ENCODE data around the gene LRRC27. TPM values are rescaled to one million over a fixed set of nuclear protein-coding genes. Genes with fewer than 3 reads are reported as not detected.

The LRRC27 gene
- total and polyA plus RNA-seq, 2 donors (not counting 1 experiment from before 2014, with no cell fraction given): 23.6 to 25.6 TPM

DNA sequence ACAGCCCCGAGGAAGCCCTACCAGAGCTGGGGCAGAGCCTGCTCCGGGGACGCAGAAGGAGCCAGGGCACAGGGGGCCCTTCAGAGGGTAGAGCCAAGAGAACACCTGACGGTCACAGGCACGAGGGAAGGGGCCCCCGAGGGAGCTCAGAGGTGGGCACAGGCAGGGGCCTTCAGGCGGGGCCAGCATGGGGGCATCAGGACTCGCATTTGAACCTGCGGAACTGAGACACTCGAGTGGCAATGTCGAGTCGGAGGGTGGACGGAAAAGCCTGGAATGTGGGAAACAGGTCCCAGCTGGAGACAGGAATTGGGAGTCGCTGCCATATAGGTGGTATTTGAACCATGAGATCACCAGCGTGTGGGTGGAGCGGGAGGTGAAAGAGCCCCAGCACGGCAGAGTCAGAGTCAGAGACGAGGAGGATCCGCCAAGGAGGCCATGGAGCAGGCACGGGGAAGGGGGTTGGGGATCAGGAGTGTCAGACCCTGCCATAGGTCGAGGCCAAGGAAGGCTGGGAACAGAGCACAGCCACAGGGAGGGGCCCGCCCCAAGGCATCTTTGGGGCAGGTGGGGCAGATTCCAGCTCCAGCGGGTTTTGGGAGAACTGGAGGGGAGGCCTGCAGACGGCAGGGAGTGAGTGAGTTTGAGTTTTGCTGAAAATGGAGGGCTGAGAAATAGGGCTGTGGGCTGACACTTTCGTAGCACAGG is 38.0 kb upstream of the LRRC27 start:
- Mint-ChIP-seq H3K27ac (no peak overlapping the region), H3K4me1 (peaks cover 6% of the 10 kb centered on the region), H3K4me3 (no peak overlapping the region), H3K27me3 (peaks cover 18% of the 10 kb centered on the region), H3K9me3 (ENCODE audit: insufficient read depth) (no peaks in the 10 kb centered on the region)
- DNase-seq (no peak), ATAC-seq (ENCODE audit: low read depth) (no peak)
- no peaks in the 10 kb centered on the region for H3K36me3 ChIP-seq (replicated peaks in 1 of 2; ENCODE audit: control extremely low read depth in 1 of 2, control insufficient read depth in 1 of 2, extremely low read depth in 1 of 2, insufficient read depth in 2 of 2, low read length in 1 of 2)
- H3K27me3 ChIP-seq (replicated peaks in 1 of 4; ENCODE audit: control extremely low read depth in 1 of 4, control insufficient read depth in 3 of 4, insufficient read depth in 4 of 4, low read length in 3 of 4): peaks cover 0 to 14% (median 1%) of the 10 kb centered on the region in 4 experiments
- H4K20me1 ChIP-seq (ENCODE audit: control insufficient read depth, insufficient read depth, low read length, poor library complexity, severe bottlenecking): no peaks in the 10 kb centered on the region
- ChIA-PET CTCF (no interaction called here), POLR2A (no interaction called here)
- no peak overlapping the region for H3K9ac ChIP-seq (ENCODE audit: low read length)
- H3K9me3 ChIP-seq (ENCODE audit: control extremely low read depth in 1 of 3, control insufficient read depth in 2 of 3, insufficient read depth in 1 of 3, low read length in 2 of 3): peaks cover 0 to 16% (median 0%) of the 10 kb centered on the region in 3 donors
- no peak overlapping the region for H3K4me3 ChIP-seq (ENCODE audit: control extremely low read depth in 1 of 5, extremely low read depth in 1 of 5, insufficient read depth in 1 of 5, low read depth in 2 of 5, low read length in 4 of 5)
- H3K4me1 ChIP-seq (ENCODE audit: control insufficient read depth in 2 of 2, insufficient read depth in 2 of 2, low read length in 2 of 2): peaks cover 7 to 9% of the 10 kb centered on the region in 2 donors
- H3K79me2 ChIP-seq (ENCODE audit: control insufficient read depth, insufficient read depth, low read length): no peaks in the 10 kb centered on the region
- no peak overlapping the region for H3K4me2 ChIP-seq (replicated peaks; ENCODE audit: low read depth, low read length, poor library complexity, severe bottlenecking)
- no peak overlapping the region for H3K27ac ChIP-seq (ENCODE audit: low read length in 2 of 2)
- intact Hi-C loops (cut with micrococcal nuclease): no loop called here
- WGBS (ENCODE audit: insufficient coverage): 92% methylated on average over 24 of the region's 25 CpGs
- no peak for TF ChIP-seq EZH2 (IDR thresholded peaks at IDR 0.05; ENCODE audit: borderline replicate concordance, insufficient read depth, low read depth, low read length, poor library complexity, severe bottlenecking)
- TF ChIP-seq, protein P1, sequence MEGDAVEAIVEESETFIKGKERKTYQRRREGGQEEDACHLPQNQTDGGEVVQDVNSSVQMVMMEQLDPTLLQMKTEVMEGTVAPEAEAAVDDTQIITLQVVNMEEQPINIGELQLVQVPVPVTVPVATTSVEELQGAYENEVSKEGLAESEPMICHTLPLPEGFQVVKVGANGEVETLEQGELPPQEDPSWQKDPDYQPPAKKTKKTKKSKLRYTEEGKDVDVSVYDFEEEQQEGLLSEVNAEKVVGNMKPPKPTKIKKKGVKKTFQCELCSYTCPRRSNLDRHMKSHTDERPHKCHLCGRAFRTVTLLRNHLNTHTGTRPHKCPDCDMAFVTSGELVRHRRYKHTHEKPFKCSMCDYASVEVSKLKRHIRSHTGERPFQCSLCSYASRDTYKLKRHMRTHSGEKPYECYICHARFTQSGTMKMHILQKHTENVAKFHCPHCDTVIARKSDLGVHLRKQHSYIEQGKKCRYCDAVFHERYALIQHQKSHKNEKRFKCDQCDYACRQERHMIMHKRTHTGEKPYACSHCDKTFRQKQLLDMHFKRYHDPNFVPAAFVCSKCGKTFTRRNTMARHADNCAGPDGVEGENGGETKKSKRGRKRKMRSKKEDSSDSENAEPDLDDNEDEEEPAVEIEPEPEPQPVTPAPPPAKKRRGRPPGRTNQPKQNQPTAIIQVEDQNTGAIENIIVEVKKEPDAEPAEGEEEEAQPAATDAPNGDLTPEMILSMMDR (IDR thresholded peaks at IDR 0.05): no peak
- H2AFZ ChIP-seq (ENCODE audit: insufficient read depth, low read depth, low read length, poor library complexity, severe bottlenecking): no peak overlapping the region

GRCh38 chr10:132294561-132295318 is 37.3 kb upstream of the LRRC27 start:
- TF ChIP-seq, protein P1 (IDR thresholded peaks at IDR 0.05): no peak
- no peak for TF ChIP-seq EZH2 (IDR thresholded peaks at IDR 0.05; ENCODE audit: borderline replicate concordance, insufficient read depth, low read depth, low read length, poor library complexity, severe bottlenecking)

More at GRCh38 chr10:132294561-132295318, 37.3 kb upstream of the LRRC27 start:
- Histone ChIP-seq H3K27me3 (replicated peaks in 1 of 4; ENCODE audit: control extremely low read depth in 1 of 4, control insufficient read depth in 3 of 4, insufficient read depth in 4 of 4, low read length in 3 of 4) (peaks cover 0 to 14% (median 1%) of the 10 kb centered on the region in 4 experiments), H3K9ac (ENCODE audit: low read length) (no peak overlapping the region), H3K79me2 (ENCODE audit: control insufficient read depth, insufficient read depth, low read length) (no peaks in the 10 kb centered on the region), H2AFZ (ENCODE audit: insufficient read depth, low read depth, low read length, poor library complexity, severe bottlenecking) (no peak overlapping the region), H3K4me1 (ENCODE audit: control insufficient read depth in 2 of 2, insufficient read depth in 2 of 2, low read length in 2 of 2) (peaks cover 7 to 9% of the 10 kb centered on the region in 2 donors), H3K9me3 (ENCODE audit: control extremely low read depth in 1 of 3, control insufficient read depth in 2 of 3, insufficient read depth in 1 of 3, low read length in 2 of 3) (peaks cover 0 to 16% (median 0%) of the 10 kb centered on the region in 3 donors), H4K20me1 (ENCODE audit: control insufficient read depth, insufficient read depth, low read length, poor library complexity, severe bottlenecking) (no peaks in the 10 kb centered on the region), H3K4me3 (ENCODE audit: control extremely low read depth in 1 of 5, extremely low read depth in 1 of 5, insufficient read depth in 1 of 5, low read depth in 2 of 5, low read length in 4 of 5) (no peak overlapping the region), H3K27ac (ENCODE audit: low read length in 2 of 2) (no peak overlapping the region), H3K4me2 (replicated peaks; ENCODE audit: low read depth, low read length, poor library complexity, severe bottlenecking) (no peak overlapping the region), H3K36me3 (replicated peaks in 1 of 2; ENCODE audit: control extremely low read depth in 1 of 2, control insufficient read depth in 1 of 2, extremely low read depth in 1 of 2, insufficient read depth in 2 of 2, low read length in 1 of 2) (no peaks in the 10 kb centered on the region)
- Mint-ChIP-seq H3K4me1 (peaks cover 6% of the 10 kb centered on the region), H3K27me3 (peaks cover 18% of the 10 kb centered on the region), H3K4me3 (no peak overlapping the region), H3K27ac (no peak overlapping the region), H3K9me3 (ENCODE audit: insufficient read depth) (no peaks in the 10 kb centered on the region)
- WGBS (ENCODE audit: insufficient coverage): 80% methylated on average over 23 of the region's 23 CpGs
- no peak for DNase-seq
- ChIA-PET POLR2A (no interaction called here), CTCF (no interaction called here)
- intact Hi-C loops (cut with micrococcal nuclease): no loop called here
- no peak for ATAC-seq (ENCODE audit: low read depth)
